ENCODE measurements around the gene P2RX5.
A peak's percentile ranks its signal among the peaks of the same experiment; 100 is the strongest.

Gene P2RX5

GRCh38 chr17:3656353-3656752 lies 39.6 kb downstream of the P2RX5 start:
- Histone ChIP-seq H3K36me3 (ENCODE audit: low read length) (no peaks in the 10 kb centered on the region), H3K9me2 (replicated peaks; ENCODE audit: insufficient read depth, low read length) (no peaks in the 10 kb centered on the region), H2AFZ (ENCODE audit: low read depth, low read length, severe bottlenecking) (no peak overlapping the region), H3K4me3 (ENCODE audit: insufficient read depth, low read length, poor library complexity, severe bottlenecking) (no peak overlapping the region), H3K27me3 (ENCODE audit: low read length) (no peaks in the 10 kb centered on the region), H3K79me2 (ENCODE audit: insufficient read depth, low read length) (no peaks in the 10 kb centered on the region), H3K9ac (ENCODE audit: low read length) (no peak overlapping the region), H3K4me2 (ENCODE audit: low read depth, low read length, poor library complexity, severe bottlenecking) (no peak overlapping the region), H3K9me3 (ENCODE audit: insufficient read depth, low read length) (no peaks in the 10 kb centered on the region), H3F3A (ENCODE audit: insufficient read depth) (no peaks in the 10 kb centered on the region), H3K27ac (ENCODE audit: low read depth, low read length) (no peak overlapping the region), H4K20me1 (ENCODE audit: low read depth, low read length) (no peaks in the 10 kb centered on the region)
- TF ChIP-seq EZH2phosphoT487 (conservative IDR thresholded peaks at IDR 0.05; ENCODE audit: low read length) (no peak), CTCF (IDR thresholded peaks at IDR 0.05; ENCODE audit: insufficient read depth, low read length, poor library complexity, severe bottlenecking) (no peak)

DNA sequence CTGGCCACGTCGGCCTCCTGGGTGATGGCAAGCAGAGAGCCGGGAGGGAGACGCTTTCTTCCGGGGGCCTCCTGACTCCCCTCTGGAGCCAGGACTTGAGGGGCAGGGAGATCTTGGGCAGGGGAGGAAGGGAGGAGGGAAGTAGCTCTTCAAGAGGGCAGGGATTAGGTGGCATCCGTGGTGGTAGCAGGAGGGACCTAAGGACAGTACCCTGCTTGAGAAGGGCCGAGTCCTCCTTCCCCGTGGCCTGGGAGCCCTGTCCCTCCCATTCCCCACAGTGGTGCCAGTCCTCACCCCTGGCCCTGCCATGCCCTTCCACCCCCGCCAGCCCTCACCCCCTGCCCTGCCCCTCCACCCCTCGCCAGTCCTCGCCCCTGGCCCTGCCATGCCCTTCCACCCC lies 40.2 kb downstream of the P2RX5 start:
- no peak overlapping the region for H2AFZ ChIP-seq (ENCODE audit: low read depth, low read length, severe bottlenecking)
- no peaks in the 10 kb centered on the region for H3K27me3 ChIP-seq (ENCODE audit: low read length)
- no peaks in the 10 kb centered on the region for H4K20me1 ChIP-seq (ENCODE audit: low read depth, low read length)
- no peak for TF ChIP-seq CTCF (IDR thresholded peaks at IDR 0.05; ENCODE audit: insufficient read depth, low read length, poor library complexity, severe bottlenecking)
- no peak for TF ChIP-seq EZH2phosphoT487 (conservative IDR thresholded peaks at IDR 0.05; ENCODE audit: low read length)
- H3K4me3 ChIP-seq (ENCODE audit: insufficient read depth, low read length, poor library complexity, severe bottlenecking) = no peak overlapping the region
- no peaks in the 10 kb centered on the region for H3K36me3 ChIP-seq (ENCODE audit: low read length)
- no peaks in the 10 kb centered on the region for H3K9me3 ChIP-seq (ENCODE audit: insufficient read depth, low read length)
- no peaks in the 10 kb centered on the region for H3F3A ChIP-seq (ENCODE audit: insufficient read depth)
- H3K79me2 ChIP-seq (ENCODE audit: insufficient read depth, low read length) = no peaks in the 10 kb centered on the region
- H3K4me2 ChIP-seq (ENCODE audit: low read depth, low read length, poor library complexity, severe bottlenecking) = no peak overlapping the region
- no peaks in the 10 kb centered on the region for H3K9me2 ChIP-seq (replicated peaks; ENCODE audit: insufficient read depth, low read length)
- no peak overlapping the region for H3K27ac ChIP-seq (ENCODE audit: low read depth, low read length)
- H3K9ac ChIP-seq (ENCODE audit: low read length) = no peak overlapping the region

- Histone ChIP-seq H3K27me3 (ENCODE audit: low read length) (no peaks in the 10 kb centered on the region), H3F3A (ENCODE audit: insufficient read depth) (no peaks in the 10 kb centered on the region), H2AFZ (ENCODE audit: low read depth, low read length, severe bottlenecking) (no peak overlapping the region), H3K79me2 (ENCODE audit: insufficient read depth, low read length) (no peaks in the 10 kb centered on the region), H3K9ac (ENCODE audit: low read length) (no peak overlapping the region), H3K9me3 (ENCODE audit: insufficient read depth, low read length) (no peaks in the 10 kb centered on the region), H3K27ac (ENCODE audit: low read depth, low read length) (no peak overlapping the region), H3K9me2 (replicated peaks; ENCODE audit: insufficient read depth, low read length) (no peaks in the 10 kb centered on the region), H4K20me1 (ENCODE audit: low read depth, low read length) (no peaks in the 10 kb centered on the region), H3K4me2 (ENCODE audit: low read depth, low read length, poor library complexity, severe bottlenecking) (no peak overlapping the region), H3K36me3 (ENCODE audit: low read length) (no peaks in the 10 kb centered on the region), H3K4me3 (ENCODE audit: insufficient read depth, low read length, poor library complexity, severe bottlenecking) (no peak overlapping the region)
- TF ChIP-seq CTCF (IDR thresholded peaks at IDR 0.05; ENCODE audit: insufficient read depth, low read length, poor library complexity, severe bottlenecking) = peak; percentile 9
- TF ChIP-seq EZH2phosphoT487 (conservative IDR thresholded peaks at IDR 0.05; ENCODE audit: low read length) = no peak
Measured at GRCh38 chr17:3647769-3648555, 48.0 kb downstream of the P2RX5 start.
